ENCODE data around the gene IFNGR2. TPM values are rescaled to one million over a fixed set of nuclear protein-coding genes. Genes with fewer than 3 reads are reported as not detected.

Gene IFNGR2
- total and polyA plus RNA-seq, 2 experiments from 2014 or later, result 21.9 to 29.4 TPM

DNA sequence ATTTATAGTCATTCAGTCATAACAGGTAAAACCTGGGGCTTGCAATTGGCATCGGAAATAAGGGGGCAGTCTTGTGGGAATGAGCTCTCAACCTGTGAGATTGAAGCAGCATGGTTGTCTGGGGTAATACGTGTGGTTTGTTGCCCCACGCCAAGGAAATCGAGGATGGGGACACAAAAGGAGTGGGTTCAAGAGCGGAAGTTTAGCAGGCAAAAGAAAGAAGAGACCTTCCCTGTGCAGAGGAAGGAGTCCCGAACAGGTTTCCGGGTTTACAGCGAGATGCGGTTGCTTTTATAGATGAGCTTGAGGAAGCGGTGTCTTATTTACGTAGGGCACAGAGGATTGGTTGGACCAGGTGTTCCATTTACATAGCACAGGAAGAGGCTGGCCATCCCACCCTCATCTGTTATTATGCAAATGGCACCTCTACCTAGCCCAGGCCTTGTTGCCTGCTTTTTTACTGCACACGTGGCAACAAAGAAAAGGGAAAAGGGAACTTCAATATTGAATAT lies 41.1 kb upstream of the IFNGR2 start:
- H3K27ac ChIP-seq (ENCODE audit: low read depth), result peak overlapping the region; percentile 58; the same call in 1 of the 2 replicates
- Mint-ChIP-seq H3K4me1 (peaks cover 15% of the 10 kb centered on the region), H3K9me3 (peaks cover 26% of the 10 kb centered on the region), H3K27ac (peak overlapping the region; percentile 78), H3K27me3 (ENCODE audit: insufficient read depth, low read depth, poor library complexity) (no peaks in the 10 kb centered on the region), H3K4me3 (peak overlapping the region; percentile 58), H3K36me3 (ENCODE audit: low read depth) (peaks cover 16% of the 10 kb centered on the region)
- H3K9me2 ChIP-seq (ENCODE audit: insufficient read depth), result no peaks in the 10 kb centered on the region
- peaks cover 6% of the 10 kb centered on the region; the same call in 1 of the 2 replicates for H3K4me1 ChIP-seq (ENCODE audit: insufficient read depth)
- H3K4me3 ChIP-seq, result peak overlapping the region; percentile 34
- no peak for TF ChIP-seq JUNB (IDR thresholded peaks at IDR 0.05; ENCODE audit: unreplicated experiment)
- no peak for TF ChIP-seq EZH2phosphoT487 (IDR thresholded peaks at IDR 0.05; ENCODE audit: unreplicated experiment)
- TF ChIP-seq POLR2AphosphoS5 (IDR thresholded peaks at IDR 0.05; ENCODE audit: low read depth), result peak; percentile 93
- no peak for TF ChIP-seq STAT1 (IDR thresholded peaks at IDR 0.05; ENCODE audit: unreplicated experiment)
- TF ChIP-seq ZNF331 (CRISPR knock-in tag; IDR thresholded peaks at IDR 0.05; ENCODE audit: low read depth), result no peak
- no peak for TF ChIP-seq REST (IDR thresholded peaks at IDR 0.05; ENCODE audit: unreplicated experiment)
- no peak for TF ChIP-seq EZH2 (IDR thresholded peaks at IDR 0.05; ENCODE audit: low read depth, unreplicated experiment)
- 0 out of 4 replicates have a peak, but pooled peaks of 1 of the 2 experiments have one; percentile 10 for TF ChIP-seq CTCF (conservative IDR thresholded peaks at IDR 0.05; ENCODE audit: low read depth in 2 of 2)
- TF ChIP-seq NANOG (IDR thresholded peaks at IDR 0.05; ENCODE audit: borderline replicate concordance), result no peak
- TF ChIP-seq ZNF462 (CRISPR knock-in tag; IDR thresholded peaks at IDR 0.05), result no peak
- no peak for TF ChIP-seq ZNF114 (CRISPR knock-in tag; IDR thresholded peaks at IDR 0.05)
- 0 out of 2 replicates have a peak, but pooled peaks have one; percentile 19 for TF ChIP-seq ETS1 (IDR thresholded peaks at IDR 0.05)
- no peaks in the 10 kb centered on the region; the same call in 1 of the 2 replicates for H3F3A ChIP-seq (replicated peaks; ENCODE audit: low read depth)
- ATAC-seq (peak; percentile 92), DNase-seq (ENCODE audit: low spot score) (peak; percentile 92)
- peak overlapping the region; percentile 48 for H3K4me2 ChIP-seq
- H4K20me1 ChIP-seq (replicated peaks; ENCODE audit: insufficient read depth), result no peaks in the 10 kb centered on the region
- no peaks in the 10 kb centered on the region for H3K27me3 ChIP-seq (ENCODE audit: insufficient read depth)
- no peak overlapping the region for H2AFZ ChIP-seq
- peaks cover 7% of the 10 kb centered on the region for H3K36me3 ChIP-seq (ENCODE audit: insufficient read depth)
- no peaks in the 10 kb centered on the region for H3K79me2 ChIP-seq (replicated peaks; ENCODE audit: insufficient read depth)
